ENCODE measurements around the gene SAA1.

- no peak for TF ChIP-seq POLR2A (IDR thresholded peaks at IDR 0.05)
- TF ChIP-seq CTCF (IDR thresholded peaks at IDR 0.05), result no peak
Observed at GRCh38 chr11:18248561-18248960, 17.5 kb upstream of the SAA1 start, which contains the start of gene SAA2.
